ENCODE measurements around the gene RAD51B.

- TF ChIP-seq CTCF (IDR thresholded peaks at IDR 0.05) (no peak), POLR2A (IDR thresholded peaks at IDR 0.05) (no peak)
Measured at GRCh38 chr14:68357777-68358176, 538.2 kb downstream of the RAD51B start.
